ENCODE data around the gene FHOD3. TPM values are rescaled to one million over a fixed set of nuclear protein-coding genes. Genes with fewer than 3 reads are reported as not detected.

The FHOD3 gene
- total and polyA plus RNA-seq, 7 donors, result 5.4 to 98.2 (median 20.2) TPM

DNA sequence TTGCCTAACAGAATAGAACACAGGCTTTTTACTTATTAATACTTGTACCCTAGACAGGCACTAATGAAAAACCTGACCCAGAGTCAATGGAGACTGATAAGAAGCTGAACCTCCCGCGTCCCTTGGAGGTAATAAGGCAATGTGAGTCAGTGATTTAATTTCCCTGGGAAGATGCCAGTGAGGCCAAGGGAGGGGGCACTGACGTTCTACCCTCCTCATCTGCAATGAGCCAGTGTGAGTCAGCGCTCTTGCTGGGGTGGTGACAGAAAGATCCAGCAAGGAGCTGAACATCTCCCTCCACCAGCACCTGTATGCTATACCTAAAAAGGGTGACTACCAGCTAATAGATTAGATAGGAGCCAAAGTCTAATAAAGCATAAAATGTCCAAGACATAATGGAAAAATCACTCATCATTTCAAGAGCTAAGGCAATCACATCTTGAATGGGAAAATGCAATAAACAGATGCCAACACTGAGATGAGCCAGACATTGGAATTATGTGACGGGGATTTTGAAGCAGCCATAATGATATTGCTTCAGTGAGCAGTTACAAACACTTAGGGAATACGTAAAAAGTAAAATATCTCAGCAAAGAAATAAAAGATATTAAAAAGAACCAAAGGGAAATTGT lies 414.4 kb downstream of the FHOD3 start:
- TF ChIP-seq, protein P1, sequence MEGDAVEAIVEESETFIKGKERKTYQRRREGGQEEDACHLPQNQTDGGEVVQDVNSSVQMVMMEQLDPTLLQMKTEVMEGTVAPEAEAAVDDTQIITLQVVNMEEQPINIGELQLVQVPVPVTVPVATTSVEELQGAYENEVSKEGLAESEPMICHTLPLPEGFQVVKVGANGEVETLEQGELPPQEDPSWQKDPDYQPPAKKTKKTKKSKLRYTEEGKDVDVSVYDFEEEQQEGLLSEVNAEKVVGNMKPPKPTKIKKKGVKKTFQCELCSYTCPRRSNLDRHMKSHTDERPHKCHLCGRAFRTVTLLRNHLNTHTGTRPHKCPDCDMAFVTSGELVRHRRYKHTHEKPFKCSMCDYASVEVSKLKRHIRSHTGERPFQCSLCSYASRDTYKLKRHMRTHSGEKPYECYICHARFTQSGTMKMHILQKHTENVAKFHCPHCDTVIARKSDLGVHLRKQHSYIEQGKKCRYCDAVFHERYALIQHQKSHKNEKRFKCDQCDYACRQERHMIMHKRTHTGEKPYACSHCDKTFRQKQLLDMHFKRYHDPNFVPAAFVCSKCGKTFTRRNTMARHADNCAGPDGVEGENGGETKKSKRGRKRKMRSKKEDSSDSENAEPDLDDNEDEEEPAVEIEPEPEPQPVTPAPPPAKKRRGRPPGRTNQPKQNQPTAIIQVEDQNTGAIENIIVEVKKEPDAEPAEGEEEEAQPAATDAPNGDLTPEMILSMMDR (IDR thresholded peaks at IDR 0.05), result no peak
- peak in 1 of 2 donors; percentile 56 for DNase-seq
- Histone ChIP-seq H3K27ac (no peak overlapping the region), H3K4me1 (no peaks in the 10 kb centered on the region), H3K9me3 (no peaks in the 10 kb centered on the region), H3K27me3 (ENCODE audit: insufficient read depth in 3 of 3, low read length in 2 of 3) (no peaks in the 10 kb centered on the region), H3K36me3 (ENCODE audit: insufficient read depth in 1 of 2, low read depth in 1 of 2) (no peaks in the 10 kb centered on the region), H3K4me3 (no peak overlapping the region)
- 69 to 79% (median 72%) methylated on average over 6 of the region's 6 CpGs for WGBS, 3 donors
- peak; percentile 77 to 88 (median 86) for ATAC-seq
- intact Hi-C loops (cut with DNase I), result no loop called here

DNA sequence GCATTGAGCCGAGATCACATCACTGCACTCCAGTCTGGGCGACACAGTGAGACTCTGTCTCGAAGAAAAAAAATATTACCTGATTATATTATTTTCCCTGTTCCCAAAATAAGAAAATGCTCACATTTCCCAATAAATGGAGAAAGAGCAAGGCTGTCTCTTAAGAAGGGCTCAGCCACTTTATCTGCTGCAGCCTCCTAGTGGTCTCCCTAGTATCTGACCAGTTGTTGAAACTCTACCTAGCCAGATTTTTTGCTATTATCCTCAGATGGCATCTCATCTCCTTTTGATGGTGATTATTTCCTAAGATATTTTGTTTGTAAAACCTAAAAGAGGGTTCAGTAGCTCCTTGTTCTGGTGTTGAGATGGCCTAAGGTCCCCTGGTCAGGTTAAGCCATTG lies 417.0 kb downstream of the FHOD3 start:
- H3K4me3 ChIP-seq, result no peak overlapping the region
- TF ChIP-seq, protein P1 (IDR thresholded peaks at IDR 0.05), result no peak
- H3K9me3 ChIP-seq, result no peaks in the 10 kb centered on the region
- H3K4me1 ChIP-seq, result no peaks in the 10 kb centered on the region
- no peak for ATAC-seq
- intact Hi-C loops (cut with DNase I), result no loop called here
- H3K27me3 ChIP-seq (ENCODE audit: insufficient read depth in 3 of 3, low read length in 2 of 3), result no peaks in the 10 kb centered on the region
- 90 to 99% (median 97%) methylated on average over 3 of the region's 3 CpGs for WGBS, 3 donors
- H3K27ac ChIP-seq, result no peak overlapping the region
- no peaks in the 10 kb centered on the region for H3K36me3 ChIP-seq (ENCODE audit: insufficient read depth in 1 of 2, low read depth in 1 of 2)
- no peak for DNase-seq

DNA sequence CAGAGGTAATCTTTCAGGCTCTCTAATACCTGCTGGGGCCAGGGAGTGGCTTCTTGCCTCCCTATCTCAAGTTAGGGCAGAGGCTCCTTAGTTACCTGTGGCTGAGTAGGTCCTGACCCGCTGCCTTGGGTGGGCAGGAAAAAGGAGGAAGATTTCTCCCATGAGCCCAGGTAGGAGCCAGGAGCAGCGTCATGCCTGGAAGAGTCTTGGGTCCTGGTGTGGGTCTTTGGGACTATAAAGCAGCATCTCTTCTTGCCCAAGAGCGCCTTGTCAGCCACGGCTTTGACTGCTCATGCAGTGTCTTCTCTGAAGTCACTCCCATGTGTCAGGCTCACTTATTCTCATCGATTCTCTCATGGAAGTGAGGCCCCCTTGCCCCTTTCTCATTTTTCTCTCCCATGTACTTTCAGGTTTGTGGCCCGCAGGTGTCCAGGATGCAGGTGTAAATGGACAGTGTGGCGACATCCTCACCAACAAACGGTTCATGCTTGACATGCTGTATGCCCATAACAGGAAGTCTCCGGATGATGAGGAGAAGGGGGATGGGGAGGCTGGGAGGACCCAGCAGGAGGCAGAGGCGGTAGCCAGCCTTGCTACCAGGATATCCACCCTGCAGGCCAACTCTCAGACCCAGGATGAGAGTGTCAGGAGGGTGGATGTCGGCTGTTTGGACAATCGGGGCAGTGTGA lies 420.1 kb downstream of the FHOD3 start:
- TF ChIP-seq, protein P1 (IDR thresholded peaks at IDR 0.05), result no peak
- Histone ChIP-seq H3K4me1 (no peaks in the 10 kb centered on the region), H3K4me3 (no peak overlapping the region), H3K27ac (no peak overlapping the region), H3K36me3 (ENCODE audit: insufficient read depth in 1 of 2, low read depth in 1 of 2) (no peaks in the 10 kb centered on the region), H3K9me3 (no peaks in the 10 kb centered on the region), H3K27me3 (ENCODE audit: insufficient read depth in 3 of 3, low read length in 2 of 3) (no peaks in the 10 kb centered on the region)
- ATAC-seq (no peak), DNase-seq (no peak)
- 90 to 93% (median 92%) methylated on average over 11 to 12 of the region's 12 CpGs for WGBS, 3 donors
- intact Hi-C loops (cut with DNase I), result no loop called here

DNA sequence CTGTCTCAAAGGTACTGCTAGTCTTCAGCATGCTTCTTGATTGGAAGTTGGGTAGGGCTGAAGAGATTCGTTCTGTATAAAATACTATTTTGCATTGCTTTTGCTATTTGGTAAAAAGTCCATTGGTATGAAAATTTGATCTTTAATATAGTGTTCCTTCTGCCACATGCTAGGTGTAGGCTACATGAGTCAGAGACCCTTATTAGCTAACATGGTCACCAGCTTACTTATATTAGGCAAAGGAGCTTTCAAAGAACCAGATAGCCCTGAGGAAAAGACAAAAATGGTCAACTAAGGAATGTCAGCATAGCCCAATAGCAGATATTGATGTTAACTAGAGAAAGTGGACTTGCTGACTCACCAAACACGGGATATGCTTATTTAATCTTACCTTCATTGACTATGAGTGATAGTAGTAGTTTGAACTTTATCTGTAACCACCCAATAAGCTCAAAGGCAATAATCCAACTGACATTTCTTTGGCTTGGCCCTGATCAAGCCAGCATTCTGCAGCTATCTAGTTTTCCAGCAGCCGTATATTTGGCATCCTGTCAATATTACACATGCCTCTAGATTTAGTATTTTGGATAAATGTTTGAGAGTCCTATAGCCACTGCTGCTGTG lies 421.3 kb downstream of the FHOD3 start:
- TF ChIP-seq, protein P1 (IDR thresholded peaks at IDR 0.05), result no peak
- ATAC-seq, result peak in 1 of 4 donors; percentile 51
- H3K9me3 ChIP-seq, result no peaks in the 10 kb centered on the region
- intact Hi-C loops (cut with DNase I), result no loop called here
- no peak overlapping the region for H3K4me3 ChIP-seq
- no peaks in the 10 kb centered on the region for H3K27me3 ChIP-seq (ENCODE audit: insufficient read depth in 3 of 3, low read length in 2 of 3)
- no peaks in the 10 kb centered on the region for H3K36me3 ChIP-seq (ENCODE audit: insufficient read depth in 1 of 2, low read depth in 1 of 2)
- no peak for DNase-seq
- H3K27ac ChIP-seq, result peak overlapping the region; percentile 2
- WGBS, 3 donors, result 78 to 90% (median 81%) methylated on average over 3 of the region's 3 CpGs
- H3K4me1 ChIP-seq, result no peaks in the 10 kb centered on the region
